Stimulated activated CD8-positive, alpha-beta memory T cell treated with anti-CD3 and anti-CD28 coated beads, Interleukin-2, amount 100 ng/mL, for 1 hour (primary cell): Measurements from ENCODE around the gene TOR4A.
"Not testable (repeated sequence)": the region's sequence is repeated elsewhere in the genome, so short reads cannot be mapped to it uniquely, and the experiment has no call there.

Source experiments
- DNase-seq, 2 donors: peaks; one replicate each; pipeline ENCODE4 v3.0.0-alpha.2; 2020; ENCODE audit warnings: low read depth in 2 of 2

TOR4A gene

DNA sequence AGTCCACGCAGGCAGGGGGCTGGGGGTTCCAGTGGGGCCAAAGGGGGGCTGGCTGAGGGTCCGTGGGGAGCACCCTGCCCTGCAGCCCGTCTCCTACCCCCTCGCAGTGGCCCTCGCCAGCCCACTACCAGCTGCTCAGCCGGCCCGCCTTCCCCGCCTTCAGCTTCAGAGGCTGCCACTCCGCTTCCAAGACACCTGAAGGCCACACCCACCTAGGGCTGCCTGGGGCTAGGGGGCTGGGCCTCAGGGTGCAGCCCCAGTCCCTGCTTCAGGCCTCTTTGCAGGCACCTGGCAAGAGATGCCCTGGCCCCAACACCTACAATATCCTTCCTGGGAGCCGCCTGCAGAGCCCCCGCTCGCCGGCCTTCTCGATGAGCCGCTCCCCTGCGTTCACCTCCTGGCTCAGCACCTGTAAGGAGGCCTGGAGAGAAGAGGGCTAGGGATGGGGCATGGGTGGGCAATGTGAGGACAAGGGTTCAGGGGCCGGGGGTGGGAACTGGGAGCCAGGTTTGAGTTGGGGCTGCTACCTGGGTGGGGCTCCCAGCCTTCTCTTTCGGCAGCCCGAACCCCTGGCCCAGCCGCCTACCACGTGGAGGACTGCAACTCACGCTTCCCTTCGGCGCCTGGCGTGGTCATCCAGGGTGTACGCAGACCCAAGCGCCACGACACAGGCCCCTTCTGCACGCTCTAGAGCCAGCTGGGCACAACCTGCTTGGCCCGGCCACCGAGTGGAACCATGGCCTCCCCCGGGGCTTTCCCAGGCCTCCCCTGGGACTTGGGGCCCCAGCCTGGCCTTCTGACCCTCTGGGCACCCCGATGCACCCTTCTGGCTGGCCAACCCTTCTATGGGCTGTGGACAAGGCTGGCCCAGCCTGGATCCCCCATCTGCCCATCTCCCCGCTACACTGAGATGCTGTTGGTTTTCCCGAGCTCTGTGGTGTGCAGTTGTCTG lies 24.7 kb upstream of the TOR4A start:
- DNase-seq: no peak

DNA sequence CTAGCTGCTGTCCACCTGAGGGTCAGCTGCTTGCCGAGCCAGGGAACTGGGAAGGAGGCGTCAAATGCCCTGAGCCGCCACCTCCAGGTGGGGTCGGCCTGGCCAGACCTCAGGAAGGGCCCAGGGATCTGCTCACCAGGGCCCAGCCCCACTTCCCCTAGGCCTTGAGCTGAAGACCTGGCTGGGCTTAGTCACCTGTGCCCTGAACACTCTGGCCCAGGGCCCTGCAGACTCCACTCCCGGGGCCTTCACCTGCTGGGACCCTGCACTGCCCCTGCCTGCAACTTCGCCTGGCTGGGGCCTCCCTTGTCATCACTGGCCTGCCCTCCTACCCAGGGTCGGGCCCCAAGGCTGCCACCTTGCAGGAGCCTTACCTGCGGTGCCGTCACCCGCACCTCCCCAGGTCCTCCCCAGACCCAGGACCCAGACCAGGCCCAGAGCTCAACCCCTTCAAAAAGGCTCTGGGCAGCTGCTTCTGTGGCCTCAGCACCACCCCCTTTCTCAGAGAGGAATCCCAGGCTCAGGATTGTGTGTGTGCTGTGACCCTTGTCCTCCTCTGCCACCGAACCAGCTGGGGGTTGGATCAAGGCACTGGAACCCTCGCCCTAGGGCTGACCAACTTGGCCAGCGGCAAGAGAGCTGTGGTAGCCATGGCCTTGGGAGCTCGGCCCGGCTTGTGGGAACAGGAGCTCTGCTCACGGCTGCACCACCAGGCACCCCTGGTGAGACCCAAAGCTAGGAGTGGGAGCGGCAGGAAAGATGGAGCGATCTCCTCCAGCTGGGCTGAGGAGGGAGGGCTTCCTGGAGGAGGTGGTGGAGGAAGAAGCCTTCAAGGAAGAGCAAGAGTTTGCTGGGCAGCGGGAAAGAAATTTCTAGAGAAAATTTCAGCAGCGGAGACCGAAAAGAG lies 23.6 kb upstream of the TOR4A start:
- no peak for DNase-seq

DNA sequence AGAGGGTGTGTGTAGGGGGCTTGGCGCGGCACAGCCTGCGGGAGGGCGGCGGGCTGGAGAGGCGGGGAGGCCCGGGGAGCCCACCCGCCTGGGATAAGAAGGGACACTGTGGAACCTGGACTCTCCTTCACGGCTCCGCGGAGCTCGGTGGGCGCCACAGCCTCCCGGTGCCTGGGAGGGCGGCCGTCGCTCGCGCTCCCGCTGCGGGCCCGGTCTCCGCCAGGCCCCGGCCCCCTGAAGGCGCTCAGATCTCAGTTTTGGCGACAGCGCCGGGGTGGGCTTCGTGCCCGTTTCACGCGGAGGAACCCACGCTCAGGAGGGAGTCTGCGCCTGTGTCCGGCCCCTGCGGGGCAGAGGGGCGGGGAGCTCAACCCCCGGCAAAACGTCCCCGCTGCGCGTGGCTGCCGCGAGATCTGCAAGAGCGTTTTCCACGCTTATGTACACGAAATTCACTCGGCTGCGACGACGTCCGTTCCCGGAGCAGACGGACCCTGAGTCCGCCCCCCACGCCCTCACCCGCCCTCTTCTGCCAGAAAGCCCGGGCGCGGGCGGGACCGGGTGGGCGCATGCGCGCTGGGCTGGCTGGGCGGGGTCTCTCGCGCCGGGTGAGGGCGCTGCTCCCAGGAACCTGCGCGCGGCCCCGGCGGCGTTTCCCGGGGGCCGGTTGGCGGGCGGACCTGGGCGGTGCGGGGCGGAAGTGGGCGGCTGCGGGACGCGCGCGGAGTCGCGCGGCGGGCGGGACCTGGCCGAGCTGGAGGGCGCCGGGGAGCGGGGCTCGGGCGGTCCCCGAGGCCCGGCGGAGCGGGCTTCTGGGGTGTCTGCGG lies 22.7 kb upstream of the TOR4A start, which contains the start of gene NELFB:
TSS of gene NELFB (plus strand) at position 704 of the 824 bp plus-strand sequence.
- DNase-seq: peak; percentile 95 to 96

DNA sequence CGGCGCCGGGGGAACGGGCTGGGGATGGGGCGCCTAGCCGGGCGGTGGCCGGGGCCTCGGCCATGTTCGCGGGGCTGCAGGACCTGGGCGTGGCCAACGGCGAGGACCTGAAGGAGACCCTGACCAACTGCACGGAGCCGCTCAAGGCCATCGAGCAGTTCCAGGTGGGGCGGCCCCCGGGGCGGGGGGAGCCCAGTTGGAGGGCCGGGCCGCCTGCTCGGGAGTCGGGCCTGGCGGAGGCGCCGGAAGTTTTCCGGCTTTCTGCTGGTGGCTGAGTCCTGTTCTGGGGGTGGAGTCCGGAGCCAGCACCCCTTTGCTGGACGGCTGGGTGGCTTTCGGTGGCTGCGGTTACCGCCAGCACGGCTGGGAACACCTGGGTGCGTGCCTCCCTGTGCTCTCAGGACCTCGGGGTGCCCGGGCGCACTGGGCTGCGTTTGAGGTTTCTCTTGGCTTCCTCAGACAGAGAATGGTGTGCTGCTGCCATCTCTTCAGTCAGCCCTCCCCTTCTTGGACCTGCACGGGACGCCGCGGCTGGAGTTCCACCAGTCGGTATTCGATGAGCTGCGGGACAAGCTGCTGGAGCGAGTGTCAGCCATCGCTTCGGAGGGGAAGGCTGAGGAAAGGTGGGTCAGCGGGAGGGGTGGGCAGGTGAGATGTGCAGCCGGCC lies 21.9 kb upstream of the TOR4A start:
- DNase-seq: peak in 1 of 2 donors; percentile 14

DNA sequence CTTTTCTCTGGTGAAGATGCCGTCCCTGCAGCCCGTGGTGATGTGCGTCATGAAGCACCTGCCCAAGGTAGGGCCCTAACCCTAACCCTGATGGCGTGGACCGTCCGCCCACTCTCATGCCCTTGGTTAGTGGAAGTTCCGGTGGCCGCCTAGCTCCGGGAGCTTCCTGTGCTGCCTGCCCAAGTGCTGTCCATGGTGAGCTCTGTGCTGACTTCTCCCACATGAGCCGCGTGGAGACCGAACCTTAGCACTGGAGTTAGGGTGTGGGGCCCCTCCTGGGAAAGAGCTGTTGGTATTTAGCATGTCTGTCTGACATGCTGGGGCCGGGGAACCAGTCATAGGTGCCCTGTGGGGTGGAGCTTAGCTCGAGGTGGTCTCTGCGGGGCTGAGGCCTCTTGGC lies 21.2 kb upstream of the TOR4A start:
- no peak for DNase-seq

DNA sequence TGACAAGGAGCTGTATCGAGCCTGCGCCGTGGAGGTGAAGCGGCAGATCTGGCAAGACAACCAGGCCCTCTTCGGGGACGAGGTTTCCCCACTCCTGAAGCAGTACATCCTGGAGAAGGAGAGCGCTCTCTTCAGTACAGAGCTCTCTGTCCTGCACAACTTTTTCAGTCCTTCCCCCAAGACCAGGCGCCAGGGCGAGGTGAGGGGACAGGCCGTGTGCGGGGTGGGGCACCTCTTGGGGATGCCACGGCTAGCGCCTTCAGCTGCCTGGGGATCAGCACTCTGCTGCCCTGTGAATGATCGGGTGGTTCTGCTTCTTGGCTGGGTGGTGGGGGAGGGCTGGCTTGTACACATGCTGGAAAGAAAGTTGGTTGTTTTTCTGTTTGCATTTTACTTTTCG lies 20.7 kb upstream of the TOR4A start:
- DNase-seq: no peak

DNA sequence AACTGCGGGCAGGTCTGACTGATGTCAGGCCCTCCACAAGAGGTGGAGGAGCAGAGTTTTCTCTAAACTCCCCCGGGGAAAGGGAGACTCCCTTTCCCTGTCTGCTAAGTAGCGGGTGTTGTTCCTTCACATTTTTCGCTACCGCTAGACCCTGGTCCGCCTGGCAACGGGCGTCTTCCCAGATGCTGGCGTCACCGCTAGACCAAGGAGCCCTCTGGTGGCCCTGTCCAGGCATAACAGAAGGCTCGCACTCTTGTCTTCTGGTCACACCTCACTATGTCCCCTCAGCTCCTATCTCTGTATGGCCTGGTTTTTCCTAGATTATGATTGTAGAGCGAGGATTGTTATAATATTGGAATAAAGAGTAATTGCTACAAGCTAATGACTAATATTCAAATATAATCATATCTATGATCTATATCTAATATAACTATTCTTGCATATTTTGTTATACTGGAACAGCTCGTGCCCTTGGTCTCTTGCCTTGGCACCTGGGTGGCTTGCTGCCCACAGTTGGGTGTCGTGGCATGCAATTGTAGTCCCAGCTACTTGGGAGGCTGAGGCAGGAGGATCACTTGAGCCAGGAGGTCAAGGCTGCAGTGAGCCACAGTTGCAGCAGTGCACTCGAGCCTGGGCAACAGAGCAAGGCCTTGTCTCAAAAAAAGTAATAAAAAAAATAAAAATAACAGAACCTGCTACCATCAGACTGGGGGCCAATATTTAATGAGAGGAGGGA lies 15.2 kb upstream of the TOR4A start:
- DNase-seq: not testable (repeated sequence)

DNA sequence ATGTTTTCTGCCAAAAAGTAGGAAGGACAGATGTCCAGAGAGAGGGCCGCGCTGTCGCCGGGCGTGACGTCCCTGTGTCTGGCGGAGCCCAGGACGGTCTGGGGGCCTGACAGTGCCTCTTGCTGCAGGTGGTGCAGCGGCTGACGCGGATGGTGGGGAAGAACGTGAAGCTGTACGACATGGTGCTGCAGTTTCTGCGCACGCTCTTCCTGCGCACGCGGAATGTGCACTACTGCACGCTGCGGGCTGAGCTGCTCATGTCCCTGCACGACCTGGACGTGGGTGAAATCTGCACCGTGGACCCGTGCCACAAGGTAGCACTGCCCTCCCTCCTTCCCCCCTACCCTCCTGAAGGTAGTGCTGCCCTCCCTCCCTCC lies 14.6 kb upstream of the TOR4A start:
- DNase-seq: no peak

DNA sequence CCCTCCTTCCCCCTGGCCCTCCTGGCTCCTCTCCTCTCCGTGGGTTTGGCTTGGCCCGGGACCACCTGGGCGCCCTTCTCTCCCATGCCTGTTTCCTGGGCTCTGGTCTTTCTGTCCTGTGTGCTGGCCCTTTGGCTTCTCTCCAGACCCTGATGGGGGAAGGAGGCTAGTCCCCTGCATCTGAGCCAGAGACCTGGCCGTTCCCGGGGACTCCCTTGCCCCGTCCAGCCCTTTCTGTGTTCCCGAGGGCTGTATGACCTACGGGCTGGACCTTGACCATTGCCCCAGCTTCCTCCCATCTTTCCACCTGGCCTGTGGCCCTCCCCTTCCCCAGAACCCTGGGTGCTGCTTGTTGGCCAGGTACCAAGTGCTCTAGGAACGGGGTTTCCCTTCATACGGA lies 14.0 kb upstream of the TOR4A start:
- no peak for DNase-seq

DNA sequence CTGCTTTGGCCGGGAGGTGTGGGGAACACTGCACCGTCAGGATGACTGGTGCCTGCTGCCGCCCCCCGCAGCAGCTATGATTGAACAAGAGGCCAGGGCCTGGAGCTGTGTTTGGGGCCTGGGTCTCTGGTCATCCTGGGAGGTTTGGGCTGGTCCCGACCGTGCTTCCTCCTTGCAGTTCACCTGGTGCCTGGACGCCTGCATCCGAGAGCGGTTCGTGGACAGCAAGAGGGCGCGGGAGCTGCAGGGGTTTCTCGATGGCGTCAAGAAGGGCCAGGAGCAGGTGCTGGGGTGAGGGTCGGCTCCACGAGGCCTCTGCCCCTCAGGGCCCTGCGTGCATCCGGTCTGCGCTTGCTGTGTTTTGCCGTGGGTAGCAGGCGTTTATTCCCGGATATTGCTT lies 13.5 kb upstream of the TOR4A start:
- DNase-seq: no peak

DNA sequence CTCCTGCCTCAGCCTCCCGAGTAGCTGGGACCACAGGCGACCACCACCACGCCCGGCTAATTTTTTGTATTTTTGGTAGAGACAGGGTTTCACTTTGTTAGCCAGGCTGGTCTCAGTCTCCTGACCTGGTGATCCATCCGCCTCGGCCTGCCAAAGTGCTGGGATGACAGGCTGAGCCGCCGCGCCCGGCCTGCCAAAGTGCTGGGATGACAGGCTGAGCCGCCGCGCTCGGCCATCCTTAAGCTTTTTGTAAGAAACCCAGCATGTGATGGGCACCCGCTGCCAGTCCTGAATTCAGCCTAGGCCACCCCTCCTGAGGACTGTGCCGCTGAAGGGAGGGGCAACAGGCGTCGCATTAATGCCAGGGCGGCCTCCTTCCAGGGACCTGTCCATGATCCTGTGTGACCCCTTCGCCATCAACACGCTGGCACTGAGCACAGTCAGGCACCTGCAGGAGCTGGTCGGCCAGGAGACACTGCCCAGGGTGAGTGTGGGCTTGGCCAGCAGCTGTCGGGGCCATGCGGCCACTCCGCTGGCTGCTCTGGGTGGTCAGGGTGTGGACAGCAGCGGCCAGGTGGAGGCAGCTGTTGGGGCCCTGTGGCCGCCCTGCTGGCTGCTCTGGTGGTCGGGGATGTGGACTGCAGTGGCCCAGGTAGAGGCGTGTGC lies 11.9 kb upstream of the TOR4A start:
- no peak for DNase-seq

DNA sequence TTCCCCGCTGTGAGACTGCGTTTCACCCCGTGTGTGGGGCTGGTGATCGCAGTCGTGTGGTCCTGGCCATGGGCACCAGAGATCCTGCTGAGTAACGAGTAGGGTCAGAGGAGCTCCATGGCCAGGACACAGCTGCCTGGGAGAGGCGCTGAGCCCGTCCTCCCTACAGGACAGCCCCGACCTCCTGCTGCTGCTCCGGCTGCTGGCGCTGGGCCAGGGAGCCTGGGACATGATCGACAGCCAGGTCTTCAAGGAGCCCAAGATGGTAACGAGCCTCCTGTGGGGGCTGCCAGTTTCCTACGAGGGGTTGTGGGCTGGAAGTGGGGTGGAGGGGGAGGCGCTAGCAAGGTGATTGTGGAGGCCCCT lies 11.4 kb upstream of the TOR4A start:
- DNase-seq: no peak

DNA sequence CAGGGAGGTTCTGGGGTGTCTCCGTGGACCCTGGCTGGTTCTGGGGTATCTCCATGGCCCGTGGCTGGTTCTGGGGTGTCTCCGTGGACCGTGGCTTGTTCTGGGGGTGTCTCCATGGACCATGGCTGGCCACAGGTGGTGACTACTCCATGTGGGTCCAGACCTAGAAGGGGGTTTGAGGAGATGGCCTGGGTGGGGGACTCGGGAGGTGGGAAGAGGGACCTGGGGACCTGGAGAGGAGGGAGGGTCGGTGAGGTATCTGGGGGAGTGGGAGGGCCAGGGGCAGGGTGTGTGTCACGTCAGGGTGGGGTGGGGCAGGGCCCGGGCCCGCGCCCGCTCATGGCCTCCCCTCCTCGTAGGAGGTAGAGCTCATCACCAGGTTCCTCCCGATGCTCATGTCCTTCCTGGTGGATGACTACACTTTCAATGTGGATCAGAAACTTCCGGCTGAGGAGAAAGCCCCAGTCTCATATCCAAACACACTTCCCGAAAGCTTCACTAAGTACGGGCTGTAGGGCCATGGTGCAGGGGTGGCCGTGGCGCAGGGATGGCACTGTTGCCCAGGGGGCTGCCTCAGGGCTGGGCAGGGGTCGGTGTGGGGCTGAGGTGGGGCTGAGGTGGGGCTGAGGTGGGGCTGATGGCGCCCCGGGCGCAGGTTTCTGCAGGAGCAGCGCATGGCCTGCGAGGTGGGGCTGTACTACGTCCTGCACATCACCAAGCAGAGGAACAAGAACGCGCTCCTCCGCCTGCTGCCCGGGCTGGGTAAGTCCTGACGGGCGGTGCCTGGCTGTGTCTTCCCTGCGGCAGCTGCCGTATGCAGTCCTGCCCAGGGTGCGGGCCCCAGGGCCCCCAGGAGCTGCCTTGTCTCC lies 10.7 kb upstream of the TOR4A start:
- DNase-seq: no peak

DNA sequence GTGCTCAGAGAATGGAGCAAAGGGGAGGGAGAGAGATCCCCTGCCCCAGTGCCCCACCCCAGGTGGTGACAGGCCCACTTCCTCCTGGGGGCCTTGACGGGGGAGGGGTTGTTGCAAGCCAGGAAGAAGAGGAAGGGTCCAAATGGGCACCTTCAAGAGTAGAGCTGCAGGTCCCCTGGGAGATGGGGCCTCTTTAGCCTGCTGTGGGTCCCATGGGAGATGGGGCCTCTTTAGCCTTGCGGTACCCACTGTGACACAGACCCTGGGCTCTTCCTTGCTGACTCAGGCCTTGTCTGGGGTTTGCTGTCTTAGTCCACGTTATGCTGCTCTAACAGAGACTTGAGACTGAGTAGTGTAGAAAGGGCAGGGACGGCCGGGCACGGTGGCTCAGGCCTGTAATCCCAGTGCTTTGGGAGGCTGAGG lies 9.6 kb upstream of the TOR4A start:
- no peak for DNase-seq

DNA sequence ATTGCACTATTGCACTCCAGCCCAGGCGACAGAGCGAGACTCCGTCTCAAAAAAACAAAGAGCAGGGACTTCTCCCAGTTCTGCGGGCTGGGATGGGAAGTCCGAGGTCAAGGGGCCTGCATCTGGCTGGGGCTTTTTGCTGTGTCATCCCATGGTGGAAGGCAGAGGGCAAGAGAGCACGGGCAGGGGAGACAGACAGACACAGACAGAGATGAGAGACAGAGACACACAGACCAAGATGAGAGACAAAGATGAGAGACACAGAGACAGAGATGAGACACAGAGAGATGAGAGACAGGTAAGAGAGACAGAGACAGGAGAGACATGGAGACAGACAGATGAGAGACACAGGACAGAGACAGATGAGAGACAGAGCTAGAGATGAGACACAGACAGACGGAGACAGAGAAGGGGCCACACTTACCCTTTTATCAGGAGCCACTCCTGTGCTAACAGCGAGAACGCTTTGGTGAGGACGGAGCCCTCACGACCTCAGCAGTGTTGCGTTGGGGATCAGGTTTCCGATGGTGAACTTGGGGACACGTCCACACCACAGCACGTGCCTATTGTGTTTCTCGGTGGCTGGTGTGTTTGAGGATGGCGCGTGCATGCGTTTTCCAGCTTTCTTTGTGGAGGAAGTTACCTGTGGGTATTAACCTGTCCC lies 8.9 kb upstream of the TOR4A start:
- no peak for DNase-seq

DNA sequence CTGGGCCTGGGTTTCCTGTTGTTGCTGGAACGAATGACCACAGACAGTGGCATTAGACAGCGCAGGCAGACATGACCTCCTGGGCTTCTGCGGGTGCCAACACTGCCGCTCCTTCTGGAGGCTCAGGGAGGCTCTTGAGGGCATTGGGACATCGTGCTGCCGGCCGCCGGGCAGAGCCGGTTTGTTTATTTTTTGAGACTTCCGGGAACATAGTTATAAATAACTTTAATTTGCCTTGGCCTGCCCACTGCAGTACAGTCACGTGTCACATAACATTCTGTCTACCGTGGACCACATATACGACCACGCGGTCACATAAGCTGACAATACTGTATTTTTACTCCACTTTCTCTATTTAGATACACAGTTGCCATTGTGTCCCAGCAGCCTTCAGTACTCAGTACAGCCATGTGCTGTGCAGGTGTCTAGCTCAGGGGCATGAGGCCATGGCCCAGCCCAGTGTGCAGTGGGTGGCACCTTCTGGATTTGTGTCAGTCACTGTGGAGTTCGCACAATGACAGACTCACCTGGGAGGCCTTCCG lies 8.2 kb upstream of the TOR4A start:
- no peak for DNase-seq

DNA sequence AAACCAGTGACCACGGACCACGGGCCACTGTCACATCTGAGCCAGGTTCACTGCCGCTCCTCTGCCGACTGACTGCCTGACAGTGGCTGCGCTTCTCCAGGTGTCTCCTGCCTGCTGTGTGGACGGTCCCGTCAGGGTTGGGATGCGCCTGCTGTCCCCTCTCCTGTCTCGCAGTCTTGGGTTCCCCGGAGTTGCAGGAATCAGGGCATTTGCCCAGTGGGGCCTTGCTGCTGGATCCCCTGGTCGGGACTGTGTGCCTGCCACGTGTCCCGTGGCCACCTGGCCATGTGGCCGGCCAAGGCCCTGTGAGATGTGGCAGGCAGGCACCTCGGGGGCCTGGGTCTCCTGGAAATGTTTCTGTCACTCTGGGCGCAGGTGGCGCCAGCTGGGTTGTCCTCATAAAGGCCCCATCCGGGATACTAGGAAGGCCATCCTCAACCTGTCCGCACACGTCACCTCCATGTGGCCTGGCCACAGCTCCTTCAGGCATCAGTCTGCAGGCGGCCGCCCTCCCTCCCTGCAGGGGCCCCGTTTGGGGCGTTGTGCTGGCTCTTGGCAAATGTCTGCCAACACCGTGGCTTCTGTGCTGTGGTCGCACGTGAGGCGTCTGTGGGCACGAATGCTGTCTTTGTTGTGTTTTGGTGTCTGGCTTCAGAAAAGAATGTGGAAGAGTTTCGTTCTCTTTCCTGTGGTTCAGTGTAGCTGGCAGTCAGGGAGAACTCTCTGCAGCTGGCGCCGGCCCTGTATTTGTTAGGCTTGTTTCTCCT lies 6.4 kb upstream of the TOR4A start:
- no peak for DNase-seq
